GM18502 (cell line): Measurements from ENCODE around the gene ACE.
"Not testable (repeated sequence)": the region's sequence is repeated elsewhere in the genome, so short reads cannot be mapped to it uniquely, and the experiment has no call there.

Experiments used
- ATAC-seq: cut with Tn5 transposase; IDR thresholded peaks from one replicate; pipeline ENCODE4 v1.9.1; 2021; ENCODE audit warnings: mild to moderate bottlenecking; ENCODE audit not compliant: unreplicated experiment, poor library complexity

ACE gene

DNA sequence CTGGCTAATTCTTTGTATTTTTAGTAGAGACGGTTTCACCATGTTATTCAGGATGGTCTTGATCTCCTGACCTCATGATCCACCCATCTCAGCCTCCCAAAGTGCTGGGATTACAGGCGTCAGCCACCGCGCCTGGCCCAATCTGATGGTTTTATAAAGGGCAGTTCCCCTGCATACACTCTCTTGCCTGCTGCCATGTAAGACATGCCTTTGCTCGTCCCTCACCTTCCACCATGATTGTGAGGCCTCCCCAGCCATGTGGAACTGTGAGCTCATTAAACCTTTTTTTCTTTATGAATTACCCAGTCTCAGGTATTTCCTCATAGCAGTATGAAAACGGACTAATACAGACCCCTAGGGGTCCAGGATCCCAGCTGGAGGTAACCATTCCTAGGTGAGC, 8.8 kb upstream of the ACE start:
- not testable (repeated sequence) for ATAC-seq

DNA sequence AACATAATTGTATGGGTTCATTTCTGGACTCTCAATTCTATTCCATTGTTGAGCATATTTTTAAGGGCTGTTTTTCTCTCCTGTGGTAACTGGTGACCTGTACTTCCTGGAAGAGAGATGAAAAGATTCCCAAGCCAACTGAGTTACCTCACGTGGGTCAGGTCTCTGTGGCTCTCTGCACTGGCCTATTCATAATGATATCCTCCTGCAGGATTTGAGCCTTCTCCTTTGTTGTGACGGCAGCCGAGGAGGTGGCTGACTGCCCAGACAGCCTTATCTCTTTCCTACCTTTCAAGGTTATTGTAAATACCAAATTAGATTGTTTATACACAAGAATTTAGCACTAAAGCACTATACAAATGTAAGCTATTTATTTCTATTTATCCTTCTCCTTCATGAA, 2.7 kb upstream of the ACE start:
- ATAC-seq: no peak

DNA sequence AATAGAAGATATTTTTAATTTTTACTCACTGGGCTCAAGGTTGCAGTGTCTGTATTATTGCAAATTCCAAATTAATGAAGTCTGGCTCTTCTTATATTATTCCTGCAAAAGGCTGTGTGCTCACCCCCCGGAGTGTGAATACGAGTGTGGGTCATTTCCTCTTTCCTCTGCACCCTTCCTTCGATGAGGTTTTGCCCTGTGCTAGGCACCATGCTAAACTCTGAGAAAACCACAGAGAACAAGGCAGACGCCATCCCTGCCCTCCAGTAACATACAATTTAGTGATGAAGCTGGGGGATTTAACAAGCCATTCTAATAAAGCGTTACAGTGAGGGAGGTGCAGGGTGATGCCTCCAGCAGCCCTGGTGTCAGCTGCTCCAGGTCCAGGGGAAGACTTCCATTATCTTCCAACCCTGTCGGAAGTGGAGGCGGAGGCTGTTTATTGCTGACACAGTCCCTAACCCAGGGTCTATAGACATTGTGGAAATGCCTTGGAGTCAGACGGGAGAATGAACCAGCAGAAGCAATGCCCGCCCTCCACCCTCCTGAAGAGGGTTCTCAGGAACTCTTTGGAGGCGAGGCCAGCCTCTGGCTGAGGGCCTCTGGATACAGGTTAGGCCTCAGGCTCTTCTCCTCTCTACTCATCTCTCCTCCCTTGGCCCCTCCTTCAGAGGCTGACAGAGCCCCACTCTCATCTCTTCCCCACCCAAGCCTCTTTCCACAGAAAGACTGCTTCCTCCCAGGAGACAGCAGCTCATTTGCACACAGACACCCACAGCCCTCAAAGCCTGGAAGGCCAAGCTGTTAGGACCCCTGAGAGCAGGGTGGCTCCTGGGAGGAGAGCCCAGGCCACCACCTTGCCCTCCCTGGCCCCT, 2.0 kb upstream of the ACE start:
- no peak for ATAC-seq

DNA sequence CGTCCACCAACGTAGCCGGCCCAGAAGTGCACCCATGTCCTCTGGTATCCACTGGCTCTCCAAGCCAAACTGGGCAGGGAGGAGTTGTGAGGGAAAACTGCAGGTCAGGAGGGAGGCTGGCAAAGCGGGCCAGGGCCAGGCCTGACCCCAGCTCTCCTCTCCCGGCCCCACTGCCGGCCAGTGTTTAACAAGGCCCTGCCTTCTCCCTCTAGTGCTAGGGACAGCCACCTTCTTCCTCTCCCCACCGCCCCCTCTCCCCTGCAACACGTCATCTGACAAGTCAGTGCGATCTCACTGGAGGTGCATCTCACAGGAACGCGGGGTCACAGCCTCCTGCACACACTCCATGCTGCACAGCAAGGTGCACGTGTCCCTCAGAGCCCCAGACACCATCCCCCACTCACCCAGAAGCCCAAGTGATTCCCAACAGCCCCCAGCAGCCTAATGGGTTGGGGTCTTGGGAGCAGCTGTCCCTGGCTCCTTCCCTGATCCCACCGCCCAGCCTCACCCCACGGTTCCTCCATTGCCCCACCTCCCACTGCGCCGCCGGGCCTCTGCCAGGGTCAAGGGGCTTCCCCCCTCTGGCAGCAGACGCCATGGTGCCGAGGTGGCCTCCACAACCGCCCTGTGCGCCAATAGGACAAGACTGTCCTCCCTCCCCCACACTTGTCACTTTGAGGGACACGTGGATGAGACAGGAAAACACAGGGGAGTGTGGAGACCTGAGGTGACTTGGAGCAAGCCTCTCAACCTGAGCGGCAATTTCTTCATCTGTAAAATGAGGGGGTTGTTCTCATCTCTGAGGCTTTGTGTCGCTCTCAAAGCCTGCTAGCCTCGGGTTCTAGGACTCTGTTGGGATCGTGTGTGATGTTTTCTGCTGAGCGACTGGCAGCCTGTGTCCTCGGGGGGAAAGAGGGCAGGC, 1.1 kb upstream of the ACE start:
- ATAC-seq: no peak

DNA sequence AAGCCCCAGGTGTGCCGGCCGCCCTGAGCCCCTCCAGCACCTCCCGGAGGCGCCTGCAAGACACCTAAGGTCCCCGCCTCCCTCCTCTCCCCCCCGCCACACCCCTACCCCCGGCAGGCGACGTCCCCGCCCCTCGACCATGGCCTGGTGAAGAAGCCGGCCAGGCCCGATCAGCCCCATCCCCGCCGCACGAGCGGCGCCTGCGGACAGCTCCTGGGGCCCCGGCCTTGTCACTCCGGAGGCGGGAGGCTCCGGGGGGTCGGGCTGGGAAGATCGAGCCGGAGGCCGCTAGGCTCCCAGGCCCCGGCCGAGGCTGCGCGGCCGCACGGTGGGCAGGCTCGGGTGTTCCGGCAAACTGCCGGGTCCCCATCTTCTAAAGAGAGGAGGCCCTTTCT, 405 bp upstream of the ACE start:
- no peak for ATAC-seq

DNA sequence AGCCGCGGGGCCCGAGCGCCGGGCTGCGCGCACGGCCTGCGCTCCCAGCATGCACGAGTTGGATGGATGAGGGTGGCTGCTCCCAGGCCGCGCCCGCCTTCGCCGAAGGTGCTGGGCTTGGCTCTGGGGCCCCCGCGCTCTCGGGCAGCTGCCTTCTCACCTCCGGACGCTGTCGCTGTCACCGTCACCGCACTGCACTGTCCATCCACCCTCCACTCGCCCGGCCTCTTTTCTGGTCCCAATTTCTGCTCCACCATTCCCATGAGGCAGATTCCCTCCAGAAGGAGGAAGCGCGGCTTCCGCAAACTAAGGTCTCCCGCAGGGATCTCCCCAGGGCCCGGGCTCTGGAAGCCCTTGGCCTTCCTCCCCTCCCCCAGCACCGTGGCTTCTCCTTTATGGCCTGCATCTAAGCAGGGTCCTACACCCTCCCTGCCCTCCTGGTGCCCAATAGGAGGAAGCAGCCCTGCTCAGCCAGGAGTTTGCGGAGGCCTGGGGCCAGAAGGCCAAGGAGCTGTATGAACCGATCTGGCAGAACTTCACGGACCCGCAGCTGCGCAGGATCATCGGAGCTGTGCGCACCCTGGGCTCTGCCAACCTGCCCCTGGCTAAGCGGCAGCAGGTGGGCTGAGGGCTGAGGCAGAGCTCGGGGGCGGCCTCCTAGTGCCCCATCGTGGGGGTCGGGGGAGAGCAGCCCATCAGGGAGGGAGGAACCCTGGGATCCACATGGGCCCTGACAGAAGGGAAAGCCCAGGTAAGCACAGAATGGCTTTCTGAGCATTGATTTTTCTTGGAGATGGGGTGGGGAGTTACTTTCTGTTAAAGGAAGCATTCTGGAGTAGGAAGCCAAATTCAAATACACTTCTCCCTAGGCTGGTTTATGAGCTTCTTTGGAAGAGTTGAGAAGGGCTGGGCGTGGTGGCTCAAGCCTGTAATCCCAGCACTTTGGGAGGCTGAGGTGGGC, 899 bp downstream of the ACE start:
- peak; percentile 28 for ATAC-seq

DNA sequence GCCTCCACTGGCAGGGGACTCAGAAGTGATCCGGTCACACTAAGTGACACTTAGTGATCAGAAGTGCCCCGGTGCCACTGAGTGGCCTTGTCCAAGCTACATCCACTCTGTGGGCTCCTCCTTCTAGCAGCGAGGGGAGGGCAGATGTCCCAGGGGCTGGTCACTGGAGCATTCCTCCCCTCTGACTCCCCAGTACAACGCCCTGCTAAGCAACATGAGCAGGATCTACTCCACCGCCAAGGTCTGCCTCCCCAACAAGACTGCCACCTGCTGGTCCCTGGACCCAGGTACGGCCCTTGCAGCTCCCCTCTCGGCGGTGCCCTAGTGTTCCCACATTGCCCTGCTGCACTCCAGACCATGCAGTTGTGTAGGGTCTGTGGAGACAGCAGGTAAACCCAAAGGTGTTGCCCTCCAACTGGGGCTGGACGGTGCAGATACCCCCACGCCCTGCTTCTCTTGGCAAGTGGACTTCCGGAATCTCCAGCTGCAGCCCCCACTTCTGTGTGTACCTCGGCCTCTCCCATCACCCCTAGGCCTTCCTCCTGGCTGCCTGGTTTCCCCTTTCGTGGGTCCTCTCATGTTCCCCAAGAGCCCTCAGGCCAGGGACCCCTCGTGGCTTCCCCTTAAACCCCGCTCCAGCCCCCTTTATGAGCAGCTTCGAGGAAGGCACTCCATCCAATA, 2.1 kb downstream of the ACE start:
- peak; percentile 77 for ATAC-seq

DNA sequence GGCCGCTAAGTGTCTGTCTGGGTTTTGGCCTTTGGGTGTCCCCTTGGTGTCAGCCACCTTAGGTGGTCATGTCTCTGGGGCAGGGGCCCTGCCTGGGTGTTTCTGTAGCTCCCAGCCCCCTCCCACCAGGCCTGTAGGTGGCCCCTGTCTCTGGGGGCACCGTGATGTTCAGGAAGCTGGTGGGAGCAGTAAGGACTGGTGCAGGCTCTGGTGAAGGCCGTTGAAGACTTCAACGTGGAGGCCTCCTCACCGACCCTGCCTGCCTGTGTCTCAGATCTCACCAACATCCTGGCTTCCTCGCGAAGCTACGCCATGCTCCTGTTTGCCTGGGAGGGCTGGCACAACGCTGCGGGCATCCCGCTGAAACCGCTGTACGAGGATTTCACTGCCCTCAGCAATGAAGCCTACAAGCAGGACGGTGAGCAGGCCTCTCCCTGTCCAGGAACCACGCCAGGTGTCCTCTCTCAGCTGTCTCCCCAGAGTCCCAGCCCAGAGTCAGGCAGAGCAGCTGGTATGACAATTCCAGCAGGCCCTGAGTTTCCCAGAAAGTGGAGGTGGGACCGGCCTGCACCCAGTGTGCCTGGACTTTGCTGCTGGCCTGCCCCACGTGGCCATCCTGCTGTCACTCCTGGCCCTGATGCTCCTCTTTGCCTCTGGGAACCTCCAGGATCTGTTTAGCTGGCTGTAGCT, 2.8 kb downstream of the ACE start:
- ATAC-seq: no peak

DNA sequence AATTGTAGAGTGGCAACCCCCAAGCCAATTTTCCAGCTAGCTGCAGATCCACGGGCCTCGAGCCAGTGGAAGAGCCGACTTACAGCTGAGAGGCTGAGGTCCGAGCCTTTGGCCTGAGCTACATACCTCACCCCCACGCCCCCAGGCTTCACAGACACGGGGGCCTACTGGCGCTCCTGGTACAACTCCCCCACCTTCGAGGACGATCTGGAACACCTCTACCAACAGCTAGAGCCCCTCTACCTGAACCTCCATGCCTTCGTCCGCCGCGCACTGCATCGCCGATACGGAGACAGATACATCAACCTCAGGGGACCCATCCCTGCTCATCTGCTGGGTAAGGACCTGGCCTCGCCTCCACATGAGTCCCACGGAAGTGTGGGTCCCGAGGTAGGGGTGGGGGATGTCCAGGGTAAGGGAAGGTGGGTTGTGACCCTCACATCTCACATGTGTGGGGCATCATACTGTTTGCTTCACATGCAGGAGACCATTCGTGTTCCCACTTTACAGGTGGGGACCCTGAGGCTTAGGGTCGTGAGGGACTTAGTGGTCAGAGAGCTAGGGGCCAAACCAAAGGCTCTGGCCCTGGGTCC, 3.4 kb downstream of the ACE start:
- ATAC-seq: no peak

DNA sequence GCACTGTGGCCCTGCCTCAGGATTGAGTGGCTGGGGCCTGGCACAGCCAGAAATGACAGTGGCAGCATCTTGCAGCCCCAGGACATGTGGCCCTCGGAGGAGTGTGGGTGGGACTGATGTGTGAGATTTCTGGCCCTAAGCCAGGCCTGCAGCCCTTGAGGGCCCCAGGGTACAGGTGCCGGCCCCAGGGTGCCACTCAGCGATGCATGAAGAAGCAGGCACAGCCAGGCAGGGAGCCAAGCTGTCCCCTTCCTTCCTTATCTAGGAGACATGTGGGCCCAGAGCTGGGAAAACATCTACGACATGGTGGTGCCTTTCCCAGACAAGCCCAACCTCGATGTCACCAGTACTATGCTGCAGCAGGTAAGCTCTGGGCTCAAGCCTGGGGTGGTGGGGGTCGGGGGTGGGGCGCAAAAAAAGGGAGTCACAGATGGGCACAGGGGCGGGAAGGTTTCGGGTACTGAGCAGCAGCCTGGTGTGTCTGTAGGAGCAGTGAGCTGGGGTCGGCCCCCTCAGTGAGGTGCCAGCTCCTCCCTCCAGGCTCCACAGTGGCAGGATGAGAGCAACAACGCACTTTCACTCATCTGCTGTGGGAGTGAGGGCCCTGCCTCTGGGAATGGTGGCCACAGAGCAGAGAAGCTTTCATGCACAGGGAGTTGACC, 4.1 kb downstream of the ACE start:
- no peak for ATAC-seq

DNA sequence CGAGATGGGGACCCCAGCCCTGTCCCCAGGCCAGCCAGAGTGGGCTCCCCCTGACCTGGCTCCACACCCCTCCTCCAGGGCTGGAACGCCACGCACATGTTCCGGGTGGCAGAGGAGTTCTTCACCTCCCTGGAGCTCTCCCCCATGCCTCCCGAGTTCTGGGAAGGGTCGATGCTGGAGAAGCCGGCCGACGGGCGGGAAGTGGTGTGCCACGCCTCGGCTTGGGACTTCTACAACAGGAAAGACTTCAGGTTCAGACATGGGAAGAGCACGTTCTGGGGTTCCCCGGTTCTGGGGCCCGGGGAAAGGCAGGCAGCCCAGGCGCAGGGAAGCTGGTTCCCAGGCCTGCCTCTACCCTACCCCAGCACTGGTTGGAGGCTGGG, 4.6 kb downstream of the ACE start:
- ATAC-seq: no peak

DNA sequence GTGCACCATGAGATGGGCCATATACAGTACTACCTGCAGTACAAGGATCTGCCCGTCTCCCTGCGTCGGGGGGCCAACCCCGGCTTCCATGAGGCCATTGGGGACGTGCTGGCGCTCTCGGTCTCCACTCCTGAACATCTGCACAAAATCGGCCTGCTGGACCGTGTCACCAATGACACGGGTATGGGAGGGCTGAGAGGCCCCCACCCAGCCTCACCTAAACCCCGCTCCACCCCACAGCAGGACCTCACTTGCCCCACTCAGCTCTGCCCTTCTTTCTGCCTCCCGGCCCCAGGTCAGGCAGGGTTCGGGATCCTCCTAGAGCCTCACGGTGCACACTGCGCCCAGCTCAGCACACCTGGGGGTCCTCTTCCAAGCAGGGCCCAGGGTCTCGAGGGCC, 5.6 kb downstream of the ACE start:
- ATAC-seq: no peak

DNA sequence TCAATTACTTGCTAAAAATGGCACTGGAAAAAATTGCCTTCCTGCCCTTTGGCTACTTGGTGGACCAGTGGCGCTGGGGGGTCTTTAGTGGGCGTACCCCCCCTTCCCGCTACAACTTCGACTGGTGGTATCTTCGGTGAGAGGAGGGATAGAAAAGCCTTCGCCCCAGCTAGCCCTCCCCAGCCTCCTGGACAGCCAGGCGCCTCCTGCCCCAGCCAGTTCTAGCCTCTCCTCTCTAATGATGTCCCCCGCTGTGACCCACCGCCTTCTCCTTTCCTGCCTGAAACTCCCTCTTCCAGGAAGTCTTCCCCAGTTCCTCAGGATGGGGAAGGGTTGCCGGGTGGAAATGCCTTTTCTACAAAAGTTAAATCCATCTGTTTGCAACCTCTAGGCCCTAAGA, 6.2 kb downstream of the ACE start:
- ATAC-seq: no peak

DNA sequence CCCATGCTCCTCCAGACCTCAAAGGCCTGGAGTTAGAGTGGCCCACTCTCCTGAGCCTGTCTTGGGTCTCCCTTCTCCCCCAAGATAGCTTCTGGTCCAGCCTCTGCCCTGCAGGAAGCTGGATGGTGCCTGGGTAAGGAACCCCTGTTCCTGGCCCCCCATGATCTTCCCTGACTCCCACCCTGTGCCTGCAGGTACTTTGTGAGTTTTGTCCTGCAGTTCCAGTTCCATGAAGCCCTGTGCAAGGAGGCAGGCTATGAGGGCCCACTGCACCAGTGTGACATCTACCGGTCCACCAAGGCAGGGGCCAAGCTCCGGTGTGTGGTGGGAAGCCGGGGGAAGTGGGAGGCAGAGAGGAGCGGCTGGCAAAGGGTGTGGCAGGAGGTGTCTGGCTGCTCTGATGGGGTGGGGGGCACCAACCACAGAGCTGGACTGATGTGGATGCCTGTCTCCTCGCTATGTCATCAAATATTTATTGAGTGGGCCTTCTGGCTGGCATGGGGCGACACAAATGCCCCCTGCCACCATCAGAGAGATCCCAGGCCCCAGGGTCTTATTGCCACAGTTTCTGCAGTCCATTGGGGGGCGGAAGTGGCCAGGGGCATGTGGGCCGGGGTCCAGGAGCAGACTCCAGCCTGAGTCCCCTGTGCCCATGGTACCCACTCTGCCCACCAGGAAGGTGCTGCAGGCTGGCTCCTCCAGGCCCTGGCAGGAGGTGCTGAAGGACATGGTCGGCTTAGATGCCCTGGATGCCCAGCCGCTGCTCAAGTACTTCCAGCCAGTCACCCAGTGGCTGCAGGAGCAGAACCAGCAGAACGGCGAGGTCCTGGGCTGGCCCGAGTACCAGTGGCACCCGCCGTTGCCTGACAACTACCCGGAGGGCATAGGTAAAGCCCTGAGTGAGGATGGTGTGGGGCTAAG, 7.1 kb downstream of the ACE start:
- ATAC-seq: no peak

DNA sequence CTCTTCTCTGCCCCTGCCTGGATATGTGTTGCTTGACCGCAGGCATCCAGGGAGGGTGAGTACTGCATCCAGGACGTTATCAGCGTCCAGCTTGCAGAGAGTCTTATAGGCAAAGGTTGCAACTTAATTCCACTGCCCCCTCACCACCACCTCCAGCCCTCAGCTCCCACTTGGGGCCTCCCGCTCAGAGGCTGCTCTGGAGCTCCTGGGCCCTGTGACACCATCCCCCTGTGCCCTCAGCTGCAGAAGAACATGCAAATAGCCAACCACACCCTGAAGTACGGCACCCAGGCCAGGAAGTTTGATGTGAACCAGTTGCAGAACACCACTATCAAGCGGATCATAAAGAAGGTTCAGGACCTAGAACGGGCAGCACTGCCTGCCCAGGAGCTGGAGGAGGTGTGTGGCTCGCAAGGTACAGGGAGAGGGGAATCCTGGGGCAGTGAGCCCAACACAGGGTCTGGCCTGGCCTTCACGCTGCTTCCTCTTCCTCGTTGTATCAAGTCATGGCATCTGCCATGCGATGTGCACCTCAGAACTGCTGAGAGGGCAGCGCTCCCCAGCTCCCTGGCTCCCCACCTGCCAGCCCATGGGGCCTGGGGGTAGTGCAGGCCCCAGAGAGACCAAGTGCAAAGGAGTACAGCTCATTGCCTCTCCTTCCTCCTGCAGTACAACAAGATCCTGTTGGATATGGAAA, 9.6 kb downstream of the ACE start:
- no peak for ATAC-seq

DNA sequence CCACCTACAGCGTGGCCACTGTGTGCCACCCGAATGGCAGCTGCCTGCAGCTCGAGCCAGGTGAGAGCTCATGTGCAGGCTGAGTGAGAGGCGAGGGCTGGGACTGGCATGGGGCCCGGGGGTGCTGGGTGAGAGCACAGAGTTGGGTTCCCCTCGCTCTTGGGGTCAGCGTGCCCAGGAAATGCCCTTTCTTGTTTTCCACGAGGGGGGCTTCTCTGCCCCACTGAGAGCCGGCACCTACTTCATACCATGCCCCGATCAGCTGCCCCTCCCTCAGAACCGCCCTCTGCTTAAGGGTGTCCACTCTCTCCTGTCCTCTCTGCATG, 10.1 kb downstream of the ACE start:
- no peak for ATAC-seq

DNA sequence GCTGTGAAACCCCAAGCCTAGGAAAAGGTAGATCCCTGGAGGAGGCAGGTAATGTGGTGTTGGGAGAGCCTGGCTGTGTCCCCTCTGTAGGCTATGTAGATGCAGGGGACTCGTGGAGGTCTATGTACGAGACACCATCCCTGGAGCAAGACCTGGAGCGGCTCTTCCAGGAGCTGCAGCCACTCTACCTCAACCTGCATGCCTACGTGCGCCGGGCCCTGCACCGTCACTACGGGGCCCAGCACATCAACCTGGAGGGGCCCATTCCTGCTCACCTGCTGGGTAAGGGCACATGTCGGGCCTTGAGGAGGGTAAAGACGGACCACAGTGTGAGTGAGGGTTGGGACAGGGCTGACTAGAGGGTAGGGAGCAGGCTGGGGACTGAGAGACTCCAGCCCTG, 12.0 kb downstream of the ACE start:
- no peak for ATAC-seq
